Measurements from ENCODE around the gene CELSR2.
"Not testable (repeated sequence)": the region's sequence is repeated elsewhere in the genome, so short reads cannot be mapped to it uniquely, and the experiment has no call there.

The CELSR2 gene

DNA sequence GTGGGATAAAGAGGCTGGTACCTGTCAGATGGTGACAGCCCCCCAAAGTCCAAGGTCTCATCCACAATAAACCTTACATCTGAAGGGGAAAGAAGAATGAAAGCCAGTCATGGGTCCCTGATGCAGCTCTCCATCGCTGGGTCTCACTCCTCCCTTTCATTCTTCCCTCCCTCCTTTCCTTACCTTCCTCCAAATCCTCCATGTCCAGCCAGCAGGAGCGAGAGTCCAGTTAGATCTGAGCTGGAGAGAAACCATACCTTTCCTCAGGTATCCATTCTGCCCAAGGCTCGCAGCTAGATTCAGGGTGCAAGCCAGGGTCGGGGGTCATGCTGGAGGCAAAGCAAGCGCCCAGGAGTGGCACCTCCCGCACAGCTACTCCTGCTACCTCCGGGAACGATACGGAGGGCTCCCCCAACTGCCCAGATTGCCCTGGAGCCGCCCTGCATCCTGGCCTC, 33.2 kb downstream of the CELSR2 start:
- peaks cover 4% of the 10 kb centered on the region for H3K27me3 Mint-ChIP-seq (ENCODE audit: low read depth)
- peak overlapping the region; percentile 60 to 92 (median 84) for H3K27ac Mint-ChIP-seq
- peaks cover 10% of the 10 kb centered on the region for H3K36me3 Mint-ChIP-seq (ENCODE audit: low read depth)
- peaks cover 48% of the 10 kb centered on the region for H3K4me1 Mint-ChIP-seq
- TF ChIP-seq, protein P1, sequence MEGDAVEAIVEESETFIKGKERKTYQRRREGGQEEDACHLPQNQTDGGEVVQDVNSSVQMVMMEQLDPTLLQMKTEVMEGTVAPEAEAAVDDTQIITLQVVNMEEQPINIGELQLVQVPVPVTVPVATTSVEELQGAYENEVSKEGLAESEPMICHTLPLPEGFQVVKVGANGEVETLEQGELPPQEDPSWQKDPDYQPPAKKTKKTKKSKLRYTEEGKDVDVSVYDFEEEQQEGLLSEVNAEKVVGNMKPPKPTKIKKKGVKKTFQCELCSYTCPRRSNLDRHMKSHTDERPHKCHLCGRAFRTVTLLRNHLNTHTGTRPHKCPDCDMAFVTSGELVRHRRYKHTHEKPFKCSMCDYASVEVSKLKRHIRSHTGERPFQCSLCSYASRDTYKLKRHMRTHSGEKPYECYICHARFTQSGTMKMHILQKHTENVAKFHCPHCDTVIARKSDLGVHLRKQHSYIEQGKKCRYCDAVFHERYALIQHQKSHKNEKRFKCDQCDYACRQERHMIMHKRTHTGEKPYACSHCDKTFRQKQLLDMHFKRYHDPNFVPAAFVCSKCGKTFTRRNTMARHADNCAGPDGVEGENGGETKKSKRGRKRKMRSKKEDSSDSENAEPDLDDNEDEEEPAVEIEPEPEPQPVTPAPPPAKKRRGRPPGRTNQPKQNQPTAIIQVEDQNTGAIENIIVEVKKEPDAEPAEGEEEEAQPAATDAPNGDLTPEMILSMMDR (IDR thresholded peaks at IDR 0.05; ENCODE audit: unreplicated experiment in 3 of 3), result no peak
- peak overlapping the region; percentile 95 to 99 (median 98) for H3K4me3 Mint-ChIP-seq
- no peaks in the 10 kb centered on the region for H3K9me3 Mint-ChIP-seq

DNA sequence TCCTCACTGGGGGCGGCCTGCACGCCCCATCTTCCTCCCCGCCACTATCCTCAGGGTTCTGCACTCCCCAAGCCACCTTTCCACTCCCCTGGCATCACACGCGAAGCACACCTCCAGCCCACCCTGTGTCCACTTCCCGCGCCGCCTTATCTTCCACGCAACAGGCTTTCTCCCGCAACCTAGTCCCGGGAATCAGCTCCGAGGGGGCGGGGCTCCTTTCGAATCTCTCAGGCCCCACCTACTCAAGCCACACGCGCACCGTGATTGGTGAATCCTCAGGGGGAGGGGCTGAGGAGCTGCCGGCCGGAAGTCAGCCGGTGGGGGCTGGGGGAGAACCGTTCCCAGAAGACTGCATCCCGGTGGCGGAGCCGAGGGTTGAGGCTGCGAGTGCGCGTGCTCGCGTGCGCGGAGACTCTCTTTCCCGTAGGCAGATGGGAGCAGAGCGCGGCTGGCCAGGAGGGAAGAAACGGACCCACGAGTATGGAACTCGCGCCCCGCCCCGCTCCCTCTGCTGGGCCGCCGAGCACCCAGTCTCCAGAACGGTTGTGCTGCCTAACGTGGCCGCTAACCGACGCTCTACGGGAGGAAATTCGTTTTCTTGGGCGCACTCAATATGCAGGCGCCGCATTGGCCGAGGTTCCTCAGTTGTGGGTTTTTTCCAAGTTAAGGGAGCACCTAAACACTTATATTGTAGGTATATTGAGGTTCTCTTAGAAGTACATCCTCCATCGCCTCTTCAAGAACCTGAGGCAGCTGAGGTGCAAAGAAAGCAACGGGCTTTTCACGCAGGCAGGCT, 33.8 kb downstream of the CELSR2 start, which contains the start of gene PSRC1:
TSS of gene PSRC1 (minus strand) at position 194 of the 796 bp plus-strand sequence.
- peaks cover 8% of the 10 kb centered on the region for H3K27me3 Mint-ChIP-seq (ENCODE audit: low read depth)
- TF ChIP-seq, protein P1 (IDR thresholded peaks at IDR 0.05; ENCODE audit: unreplicated experiment in 3 of 3), result peak; percentile 44 to 52 (median 48)
- no peaks in the 10 kb centered on the region for H3K9me3 Mint-ChIP-seq
- H3K4me1 Mint-ChIP-seq, result peaks cover 47% of the 10 kb centered on the region
- H3K27ac Mint-ChIP-seq, result peak within 1 kb of the TSS; percentile 60 to 92 (median 84)
- peak within 1 kb of the TSS; percentile 95 to 99 (median 98) for H3K4me3 Mint-ChIP-seq
- peaks cover 10% of the 10 kb centered on the region for H3K36me3 Mint-ChIP-seq (ENCODE audit: low read depth)

DNA sequence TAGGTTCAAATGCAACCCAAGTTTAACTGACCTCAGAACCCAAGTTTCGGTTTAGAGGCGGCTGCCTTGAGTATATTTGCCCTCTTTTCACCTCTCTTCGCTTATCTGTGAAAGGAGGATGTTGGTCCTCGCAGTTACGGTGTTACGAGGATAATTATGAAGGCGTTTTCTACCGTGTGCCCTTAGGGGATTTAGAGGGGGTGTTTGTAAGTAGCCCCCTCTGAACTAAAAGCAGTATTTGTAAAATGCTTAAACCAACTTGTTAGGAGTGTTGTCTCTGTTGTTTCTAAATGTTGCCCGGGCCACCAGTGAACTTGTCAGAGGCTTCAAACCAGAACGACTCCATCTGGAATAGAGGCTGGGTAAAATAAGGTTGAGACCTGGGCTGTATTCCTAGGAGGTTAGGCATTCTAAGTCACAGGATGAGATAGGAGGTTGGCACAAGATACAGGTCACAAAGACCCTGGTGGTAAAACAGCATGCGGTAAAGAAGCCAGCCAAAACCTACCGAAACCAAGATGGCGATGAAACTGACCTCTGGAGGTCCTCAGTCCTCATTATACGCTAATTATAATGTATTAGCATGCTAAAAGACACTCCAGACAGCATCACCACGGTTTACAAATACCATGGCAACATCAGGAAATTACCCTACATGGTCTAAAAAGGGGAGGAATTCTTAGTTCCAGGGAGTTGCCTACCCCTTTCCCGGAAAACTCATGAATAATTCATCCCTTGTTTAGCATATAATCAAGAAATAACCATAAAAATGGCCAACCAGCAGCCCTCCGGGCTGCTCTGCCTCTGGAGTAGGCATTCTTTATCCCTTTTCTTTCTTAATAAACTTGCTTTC, 34.6 kb downstream of the CELSR2 start:
- Mint-ChIP-seq H3K4me3 (peak overlapping the region; percentile 95 to 99 (median 98)), H3K27me3 (ENCODE audit: low read depth) (peaks cover 8% of the 10 kb centered on the region), H3K36me3 (ENCODE audit: low read depth) (peaks cover 10% of the 10 kb centered on the region), H3K27ac (peak overlapping the region; percentile 60 to 92 (median 84)), H3K4me1 (peaks cover 43% of the 10 kb centered on the region), H3K9me3 (no peaks in the 10 kb centered on the region)
- TF ChIP-seq, protein P1 (IDR thresholded peaks at IDR 0.05; ENCODE audit: unreplicated experiment in 3 of 3), result no peak

DNA sequence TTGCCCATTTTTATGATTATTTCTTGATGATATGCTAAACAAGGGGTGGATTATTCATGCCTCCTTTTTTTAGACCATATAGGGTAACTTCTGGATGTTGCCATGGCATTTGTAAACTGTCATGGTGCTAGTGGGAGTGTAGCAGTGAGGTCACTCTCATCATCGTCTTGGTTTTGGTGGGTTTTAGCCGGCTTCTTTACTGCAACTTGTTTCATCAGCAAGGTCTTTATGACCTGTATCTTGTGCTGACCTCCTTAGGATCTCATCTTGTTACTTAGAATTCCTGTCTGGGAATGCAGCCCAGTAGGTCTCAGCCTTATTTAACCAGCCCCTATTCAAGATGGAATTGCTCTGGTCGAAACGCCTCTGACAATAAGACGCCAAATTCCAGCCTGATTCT, 37.4 kb downstream of the CELSR2 start:
- Mint-ChIP-seq H3K4me3 (peak overlapping the region in 1 of 3 experiments; percentile 52), H3K4me1 (peaks cover 23% of the 10 kb centered on the region)
- H3K27ac Mint-ChIP-seq; H3K36me3 Mint-ChIP-seq (ENCODE audit: low read depth); H3K27me3 Mint-ChIP-seq (ENCODE audit: low read depth); H3K9me3 Mint-ChIP-seq: not testable (repeated sequence)

DNA sequence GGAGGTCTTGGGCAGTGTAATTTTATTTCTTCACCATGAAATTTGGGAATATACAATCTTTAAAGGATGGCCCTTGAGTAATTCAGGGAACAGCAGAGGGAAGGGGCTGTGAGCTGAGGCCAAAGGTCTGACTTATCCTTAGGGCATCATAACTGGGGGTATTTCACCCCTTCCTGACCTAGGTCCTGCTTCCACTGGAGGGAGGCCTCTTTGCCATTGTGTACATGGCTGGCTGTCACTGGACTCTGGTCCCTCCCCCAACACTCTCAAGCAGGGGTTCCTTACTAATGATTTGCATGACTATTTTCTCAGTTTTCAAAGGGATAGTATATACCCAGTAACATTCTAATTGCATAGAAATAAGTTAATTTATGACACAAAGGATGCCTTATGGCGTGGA, 40.8 kb downstream of the CELSR2 start:
- H3K9me3 Mint-ChIP-seq, result no peaks in the 10 kb centered on the region
- H3K27ac Mint-ChIP-seq, result no peak overlapping the region
- TF ChIP-seq, protein P1 (IDR thresholded peaks at IDR 0.05; ENCODE audit: unreplicated experiment in 3 of 3), result no peak
- H3K4me1 Mint-ChIP-seq, result peaks cover 3% of the 10 kb centered on the region
- no peaks in the 10 kb centered on the region for H3K36me3 Mint-ChIP-seq (ENCODE audit: low read depth)
- no peak overlapping the region for H3K4me3 Mint-ChIP-seq
- peaks cover 8% of the 10 kb centered on the region for H3K27me3 Mint-ChIP-seq (ENCODE audit: low read depth)

DNA sequence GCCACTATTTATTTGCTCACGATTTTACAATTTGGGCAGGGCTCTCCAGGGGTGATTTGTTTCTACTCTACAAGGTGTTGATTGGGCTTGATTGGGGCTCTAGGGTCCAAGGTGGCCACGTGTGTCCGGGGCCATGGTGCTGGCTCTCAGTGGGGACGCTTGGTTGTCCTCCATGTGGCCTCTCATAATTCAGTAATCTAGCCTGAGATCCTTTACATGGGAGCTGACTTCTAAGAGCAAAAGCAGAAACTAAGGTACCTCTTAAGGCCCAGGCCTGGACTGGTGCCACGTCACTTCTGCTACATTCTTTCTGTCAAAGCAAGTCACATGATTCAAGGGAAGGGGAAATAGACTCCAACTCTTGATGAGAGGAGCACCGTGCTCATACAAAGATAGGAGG, 41.7 kb downstream of the CELSR2 start:
- Mint-ChIP-seq H3K36me3 (ENCODE audit: low read depth) (no peaks in the 10 kb centered on the region), H3K9me3 (no peaks in the 10 kb centered on the region), H3K27me3 (ENCODE audit: low read depth) (peaks cover 13% of the 10 kb centered on the region), H3K4me3 (no peak overlapping the region), H3K4me1 (no peaks in the 10 kb centered on the region), H3K27ac (no peak overlapping the region)
- TF ChIP-seq, protein P1 (IDR thresholded peaks at IDR 0.05; ENCODE audit: unreplicated experiment in 3 of 3), result no peak
